ENCODE data around the gene PSMA6.
"Not testable (repeated sequence)": the region's sequence is repeated elsewhere in the genome, so short reads cannot be mapped to it uniquely, and the experiment has no call there.

GRCh38 chr14:35301334-35301733 lies 9.2 kb downstream of the PSMA6 start:
- TF ChIP-seq CTCF (CRISPR knock-in tag; IDR thresholded peaks at IDR 0.05); KDM5A (IDR thresholded peaks at IDR 0.05; ENCODE audit: borderline replicate concordance, low read length); ISX (CRISPR knock-in tag; conservative IDR thresholded peaks at IDR 0.05); ZBTB43 (CRISPR knock-in tag; conservative IDR thresholded peaks at IDR 0.05); NR0B2 (CRISPR knock-in tag; IDR thresholded peaks at IDR 0.05); ELF3 (CRISPR knock-in tag; IDR thresholded peaks at IDR 0.05); ZSCAN21 (CRISPR knock-in tag; IDR thresholded peaks at IDR 0.05; ENCODE audit: borderline replicate concordance); DMTF1 (CRISPR knock-in tag; IDR thresholded peaks at IDR 0.05): not testable (repeated sequence)
